ENCODE data around the gene TSLP.
A peak's percentile ranks its signal among the peaks of the same experiment; 100 is the strongest.

TSLP gene

DNA sequence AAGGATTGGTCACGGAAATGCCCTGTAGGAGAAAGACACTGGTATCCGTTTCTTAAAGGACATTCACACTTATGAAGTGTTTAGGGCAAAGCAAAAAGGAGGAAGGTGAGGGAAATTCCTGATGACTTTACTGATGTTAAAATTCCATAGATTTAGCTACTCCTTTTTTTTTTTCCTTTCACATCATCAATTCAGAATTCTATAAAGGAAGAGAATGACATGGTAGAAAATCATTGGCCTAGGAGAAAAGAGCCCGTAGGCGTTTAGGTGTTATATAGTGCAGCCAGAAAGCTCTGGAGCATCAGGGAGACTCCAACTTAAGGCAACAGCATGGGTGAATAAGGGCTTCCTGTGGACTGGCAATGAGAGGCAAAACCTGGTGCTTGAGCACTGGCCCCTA is at the start of gene TSLP:
TSS of gene TSLP (plus strand) at position 301 of the 400 bp plus-strand sequence. CDS start 178 bp downstream, outside the sequence.
- DNase-seq (ENCODE audit: low read depth), result no peak

- no peak for DNase-seq (ENCODE audit: low read depth)
Measured at GRCh38 chr5:111022301-111022700, 49.2 kb upstream of the TSLP start.

GRCh38 chr5:111028865-111029264 is 42.6 kb upstream of the TSLP start:
- no peak for DNase-seq (ENCODE audit: low read depth)

- DNase-seq (ENCODE audit: low read depth), result no peak
Measured at GRCh38 chr5:111043712-111044506, 27.6 kb upstream of the TSLP start.

GRCh38 chr5:111058064-111058463 is 13.4 kb upstream of the TSLP start:
- DNase-seq (ENCODE audit: low read depth), result no peak

DNA sequence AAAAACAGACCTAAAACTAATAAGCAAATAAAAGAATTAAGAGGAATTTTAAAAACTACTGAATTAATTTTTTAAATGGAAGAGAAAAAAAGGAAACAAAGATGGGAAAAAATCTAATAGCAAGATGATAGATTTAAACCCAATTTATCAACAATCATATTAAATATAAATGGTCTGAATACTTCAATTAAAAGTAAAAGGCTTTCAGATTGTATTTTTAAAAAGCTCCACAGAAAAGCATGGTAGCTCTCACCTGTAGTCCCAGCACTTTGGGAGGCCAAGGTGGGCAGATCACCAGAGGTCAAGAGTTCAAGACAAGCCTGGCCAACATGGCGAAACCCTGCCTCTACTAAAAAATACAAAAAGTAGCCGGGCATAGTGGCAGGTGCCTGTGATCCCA is 11.3 kb upstream of the TSLP start:
- no peak for DNase-seq (ENCODE audit: low read depth)

- no peak for DNase-seq (ENCODE audit: low read depth)
Measured at GRCh38 chr5:111061618-111062017, 9.9 kb upstream of the TSLP start.

GRCh38 chr5:111063709-111064322 is 7.7 kb upstream of the TSLP start:
- DNase-seq (ENCODE audit: low read depth), result no peak

DNA sequence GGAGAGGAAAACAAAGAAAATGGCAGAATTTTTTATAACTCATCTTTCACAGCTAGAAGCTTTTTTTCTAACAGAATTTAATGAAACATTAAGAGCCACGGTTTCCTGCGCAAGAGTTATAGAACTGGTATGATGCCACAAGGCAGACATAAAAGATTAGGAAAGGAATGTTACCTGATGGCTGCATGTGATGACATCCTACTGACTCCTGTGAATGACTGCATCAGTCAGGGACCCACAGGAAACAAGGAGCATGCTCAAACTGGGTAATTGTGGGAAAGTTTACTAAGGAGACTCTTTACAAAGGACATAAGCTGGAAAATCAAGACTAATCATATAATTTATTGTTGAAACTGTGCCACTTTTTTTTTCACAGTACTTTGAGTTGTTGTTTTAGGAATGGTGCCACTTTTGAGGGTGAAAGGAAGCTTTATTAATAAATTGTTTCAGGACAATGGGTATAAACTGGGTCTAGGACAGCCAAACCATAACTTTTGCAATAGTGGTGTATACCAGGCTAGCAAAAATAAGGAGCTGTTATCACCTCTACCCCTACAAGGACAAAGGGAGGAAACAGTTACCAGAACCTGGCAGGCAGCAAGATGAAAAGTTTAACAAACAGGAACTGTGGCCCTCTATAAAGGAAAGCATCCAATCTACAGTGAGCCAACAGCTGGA is 5.1 kb upstream of the TSLP start:
- no peak for DNase-seq (ENCODE audit: low read depth)

- DNase-seq (ENCODE audit: low read depth), result no peak
Measured at GRCh38 chr5:111068213-111068612, 3.3 kb upstream of the TSLP start.

GRCh38 chr5:111069839-111070238 is 1.7 kb upstream of the TSLP start:
- DNase-seq (ENCODE audit: low read depth), result no peak

DNA sequence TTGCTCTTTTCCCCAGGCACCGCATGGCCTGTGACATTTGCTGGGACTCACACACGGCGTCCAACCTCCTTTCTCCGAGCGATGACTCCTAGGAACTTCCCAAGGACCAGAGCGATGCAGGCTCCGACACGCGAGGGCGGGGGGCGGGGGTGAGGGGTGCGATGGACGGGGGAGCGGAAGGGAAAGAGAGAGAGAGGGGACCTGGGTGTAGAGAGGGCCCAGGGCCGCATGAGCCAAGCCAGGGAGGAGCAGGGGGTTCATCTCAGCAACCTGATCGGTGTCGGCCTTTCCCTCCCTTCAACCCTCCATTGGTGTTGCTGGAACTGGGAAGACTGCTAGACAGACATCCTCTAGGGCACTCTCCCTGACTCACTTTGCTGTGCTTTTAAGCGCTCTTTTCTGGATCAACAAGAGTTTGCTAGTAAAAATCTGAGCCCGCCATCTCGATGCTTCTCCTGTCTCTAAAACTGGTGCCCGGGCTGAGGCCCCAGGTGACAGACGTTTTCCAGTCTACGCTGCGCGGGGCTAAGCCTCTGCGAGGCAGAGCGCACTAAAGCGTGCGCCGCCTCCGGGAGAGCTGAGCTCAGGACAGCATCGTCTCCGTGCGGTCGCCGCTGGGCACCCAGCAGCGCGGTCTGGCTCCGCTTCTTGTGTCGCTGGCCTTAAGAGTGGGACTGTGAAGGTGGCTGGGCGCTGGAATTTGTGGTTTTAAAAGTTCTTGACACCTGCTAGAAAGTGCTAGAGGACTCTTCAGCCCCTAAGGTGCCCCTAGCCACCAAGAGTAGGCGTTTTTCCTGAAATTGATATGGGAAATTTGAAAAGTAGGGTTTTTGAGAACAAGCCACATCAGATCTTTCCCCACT is 1.0 kb upstream of the TSLP start:
- no peak for DNase-seq (ENCODE audit: low read depth)

GRCh38 chr5:111072949-111073682 is 1.6 kb downstream of the TSLP start:
- DNase-seq (ENCODE audit: low read depth), result no peak

GRCh38 chr5:111074244-111074643 is 2.7 kb downstream of the TSLP start:
- no peak for DNase-seq (ENCODE audit: low read depth)

GRCh38 chr5:111075520-111075919 is 4.0 kb downstream of the TSLP start:
- DNase-seq (ENCODE audit: low read depth), result no peak

DNA sequence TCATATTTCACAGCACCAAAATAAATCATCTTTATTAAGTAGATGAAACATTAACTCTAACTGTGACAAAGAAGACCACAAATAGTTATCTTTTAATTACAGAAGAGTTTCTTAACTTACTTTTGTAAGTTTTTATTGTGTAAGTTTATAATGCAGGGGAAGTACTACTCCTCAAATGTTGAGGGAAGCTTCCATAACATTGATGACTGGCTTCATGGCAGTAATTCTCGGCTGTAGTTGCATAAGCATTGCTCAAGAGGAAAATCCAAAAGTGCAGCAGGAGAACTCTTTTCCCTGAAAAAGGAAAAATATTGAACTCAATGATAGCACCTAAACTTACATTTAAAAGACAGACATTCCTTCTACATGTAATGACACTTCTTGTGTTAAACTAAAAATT is 4.6 kb downstream of the TSLP start:
- DNase-seq (ENCODE audit: low read depth), result no peak

GRCh38 chr5:111077678-111078077 is 6.2 kb downstream of the TSLP start:
- no peak for DNase-seq (ENCODE audit: low read depth)

DNA sequence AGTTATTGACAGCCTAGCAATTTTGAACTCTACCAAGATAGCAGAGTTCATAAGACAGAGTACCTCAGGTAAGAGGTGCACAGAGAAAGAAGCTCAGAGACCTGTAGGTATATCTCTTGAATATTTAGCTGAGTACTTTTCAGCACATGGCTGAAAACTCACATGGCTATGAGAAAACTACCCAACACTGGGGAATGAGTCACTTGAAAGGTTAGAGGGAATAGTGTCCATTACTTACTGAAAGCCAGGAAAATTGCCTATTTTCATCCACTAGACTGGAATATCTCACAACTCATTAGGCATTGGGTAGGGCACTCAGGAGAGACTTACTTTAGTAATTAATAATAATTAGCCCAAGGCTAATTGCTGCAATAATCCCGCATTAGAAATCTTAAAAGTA is 8.3 kb downstream of the TSLP start:
- DNase-seq (ENCODE audit: low read depth), result no peak

DNA sequence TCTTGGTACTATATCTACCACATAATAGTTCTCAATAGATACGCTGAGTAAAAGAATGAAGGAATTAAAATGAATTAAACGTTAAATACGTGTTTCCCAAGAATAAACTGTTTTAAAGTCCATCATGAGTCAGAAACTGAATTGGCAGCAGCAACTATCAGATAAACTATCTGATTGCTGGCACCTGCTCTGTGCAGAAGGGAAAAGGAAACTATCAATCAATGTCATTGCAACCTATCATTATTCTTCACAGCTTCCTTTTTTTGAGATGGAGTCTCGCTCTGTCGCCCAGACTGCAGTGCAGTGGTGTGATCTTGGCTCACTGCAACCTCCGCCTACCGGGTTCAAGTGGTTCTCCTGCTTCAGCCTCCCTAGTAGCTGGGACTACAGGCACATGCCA is 11.8 kb downstream of the TSLP start:
- DNase-seq (ENCODE audit: low read depth), result no peak

GRCh38 chr5:111092062-111092853 is 20.7 kb downstream of the TSLP start, which contains the start of gene WDR36:
Gene WDR36 (plus strand): TSS chr5:111092348. CDS start chr5:111092457, 109 bp downstream.
- DNase-seq (ENCODE audit: low read depth), result peak; percentile 80

DNA sequence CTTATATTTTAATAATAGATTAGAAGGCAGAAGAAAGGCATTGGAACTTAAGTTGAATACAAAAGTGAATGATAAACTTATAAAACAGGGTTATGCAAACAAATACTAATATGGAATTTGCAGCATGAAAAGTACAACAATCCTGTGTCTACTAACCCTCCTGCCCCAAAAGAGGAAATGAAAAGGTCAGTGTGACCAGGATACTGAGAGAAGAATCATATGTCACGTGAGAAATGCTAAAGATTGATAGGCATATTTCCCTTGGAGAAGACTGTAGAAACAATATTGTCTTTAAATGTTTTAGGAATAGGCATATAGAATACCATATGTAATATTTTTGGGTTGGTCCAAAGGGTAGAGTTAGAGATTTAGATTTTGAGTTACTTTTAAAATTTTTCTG is 24.5 kb downstream of the TSLP start:
- DNase-seq (ENCODE audit: low read depth), result no peak
